Umbilical cord (tissue), 2 donors: ENCODE data around the gene PSG5. TPM values are rescaled to one million over a fixed set of nuclear protein-coding genes. Genes with fewer than 3 reads are reported as not detected.
"Not testable (repeated sequence)": the region's sequence is repeated elsewhere in the genome, so short reads cannot be mapped to it uniquely, and the experiment has no call there.

ENCODE experiments used
- DNase-seq: peaks from one replicate; pipeline ENCODE4 v3.0.0-alpha.2; 2015; ENCODE audit warnings: low spot score
- total RNA-seq: library from RNA; depleted of rRNA; stranded (reverse); fragments of >200 nt; gene quantifications from one replicate; pipeline ENCODE4 v1.2.3, GENCODE V29; 2014; ENCODE audit warnings: low replicate concordance; ENCODE audit not compliant: insufficient read depth

Gene PSG5
- 18.8 TPM for total RNA-seq

DNA sequence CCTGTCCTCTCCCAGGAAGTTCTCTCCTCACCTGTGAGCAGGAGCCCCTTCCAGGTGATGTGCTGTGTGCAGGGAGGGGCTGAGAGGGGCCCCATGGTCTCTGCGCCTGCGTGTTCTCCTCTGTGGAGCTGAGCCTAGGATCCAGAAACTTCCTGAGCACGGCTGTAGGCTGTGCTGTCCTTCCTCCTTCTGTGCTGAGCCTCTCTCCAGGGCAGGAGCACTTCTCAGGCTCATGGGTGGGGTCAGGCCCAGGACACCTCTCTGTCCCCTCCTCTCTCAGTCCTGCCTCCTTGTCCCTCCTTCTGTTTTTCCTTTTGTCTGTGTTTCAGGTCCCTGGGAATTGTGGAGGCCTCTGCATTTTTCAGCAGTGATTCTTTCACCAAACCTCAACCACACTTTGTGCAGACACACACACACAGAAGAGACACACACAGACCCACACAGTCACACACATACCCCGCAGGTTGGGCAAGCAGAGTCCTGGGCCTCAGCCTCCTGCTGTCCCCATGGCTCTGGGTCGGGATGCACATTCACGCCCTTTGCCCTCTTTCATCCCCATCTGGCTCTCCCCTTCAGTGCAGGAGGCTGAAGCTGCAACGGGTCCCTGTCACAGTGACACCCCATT is at the start of gene PSG5:
PSG5 (minus strand) TSS at position 226 of the 625 bp plus-strand sequence; CDS start at position 95, 131 bp downstream.
- DNase-seq = not testable (repeated sequence)

DNA sequence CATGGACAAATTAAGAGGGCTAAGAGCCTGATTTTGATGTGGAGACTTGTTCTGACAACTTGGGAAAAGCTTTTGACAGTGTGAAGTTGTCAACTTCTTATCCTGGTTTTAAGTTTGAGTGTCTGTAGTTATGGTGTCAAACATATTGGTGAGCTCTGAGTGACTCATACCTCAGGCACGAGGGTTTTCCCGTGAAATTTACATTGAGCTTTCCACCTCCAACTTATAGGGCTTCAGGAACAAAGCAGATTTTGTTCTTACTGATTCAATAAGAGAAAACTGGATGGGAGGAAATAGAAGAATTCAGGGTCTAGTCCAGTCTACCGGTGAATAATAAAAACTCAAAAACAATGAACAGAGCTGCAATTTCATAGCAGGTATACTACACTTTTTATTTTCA is 49.4 kb upstream of the PSG5 start:
- not testable (repeated sequence) for DNase-seq

DNA sequence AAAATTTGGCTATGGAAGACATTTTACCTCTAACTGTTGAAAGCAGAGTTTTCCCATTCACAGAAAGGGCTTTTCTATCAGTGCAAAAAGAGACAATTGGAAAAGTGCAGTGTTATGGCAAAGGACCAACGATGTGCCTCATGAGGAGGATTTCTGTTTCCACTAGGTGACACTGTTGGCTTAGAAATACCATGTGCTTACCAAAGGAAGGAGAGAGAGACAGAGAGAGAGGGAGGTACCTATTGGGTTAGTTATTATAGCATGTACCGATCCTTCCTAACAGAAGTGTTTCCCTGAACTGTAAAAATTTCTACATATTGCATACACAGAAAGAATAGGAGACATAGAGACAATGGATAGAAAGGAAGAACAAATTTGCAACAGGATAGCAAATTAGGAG is 43.0 kb upstream of the PSG5 start:
- no peak for DNase-seq

DNA sequence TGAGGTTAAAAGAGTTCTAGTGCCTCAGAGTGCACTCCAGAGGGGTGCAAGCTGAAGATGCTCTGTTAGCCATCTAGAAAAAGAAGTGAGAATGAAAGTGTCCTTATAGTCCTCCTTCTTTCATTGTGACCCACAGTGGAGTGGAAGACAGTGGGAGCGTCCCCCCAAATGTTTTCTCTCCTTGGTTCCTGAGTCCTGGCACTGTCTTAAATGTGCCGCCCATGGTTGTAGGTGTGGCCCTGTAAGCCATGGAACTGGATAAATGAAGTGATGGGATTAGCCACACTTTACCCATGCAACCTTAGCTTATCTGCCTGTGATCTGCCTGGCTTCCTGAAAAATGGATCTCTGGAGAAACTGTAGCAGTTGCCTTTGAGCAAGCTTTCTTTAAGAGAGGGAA is 42.4 kb upstream of the PSG5 start:
- DNase-seq = not testable (repeated sequence)

DNA sequence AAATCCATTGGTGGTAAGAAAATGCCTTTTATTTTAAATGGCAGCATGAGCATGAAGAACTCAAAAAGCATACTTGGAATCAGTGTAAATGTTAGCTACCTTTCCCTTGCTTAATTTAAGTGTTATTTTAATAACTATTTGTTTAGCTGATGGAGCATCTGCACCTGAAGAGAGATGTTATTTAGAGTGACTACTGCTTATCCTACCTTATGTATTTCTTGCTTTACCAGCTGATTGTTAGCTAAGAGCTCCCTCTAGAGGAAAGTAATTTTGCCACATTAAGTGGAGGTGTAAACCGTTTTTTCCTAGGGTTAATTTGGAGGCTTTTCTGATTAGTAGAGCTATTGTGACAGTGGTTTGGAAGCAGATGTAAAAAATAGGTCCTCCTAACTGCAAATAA is 40.6 kb upstream of the PSG5 start:
- not testable (repeated sequence) for DNase-seq

DNA sequence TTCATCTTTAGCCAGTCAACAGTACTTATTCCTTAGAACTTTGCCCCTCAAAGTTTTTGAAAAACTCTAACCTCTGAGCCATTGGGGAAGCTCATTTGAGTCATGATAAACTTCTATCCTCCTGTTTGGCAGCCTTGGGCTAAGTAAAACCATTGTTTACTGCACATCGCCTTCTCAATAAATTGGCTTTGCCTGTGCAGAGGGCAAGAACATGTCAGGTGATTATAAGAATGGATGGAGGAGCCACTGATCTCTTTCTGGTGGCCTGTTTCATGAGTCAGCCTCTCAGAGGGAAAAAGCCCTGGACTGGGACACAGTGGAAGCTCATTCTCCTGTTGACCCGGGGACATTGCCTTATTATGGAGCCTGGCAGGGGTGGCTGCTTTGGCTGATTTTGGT is 38.5 kb upstream of the PSG5 start:
- no peak for DNase-seq

DNA sequence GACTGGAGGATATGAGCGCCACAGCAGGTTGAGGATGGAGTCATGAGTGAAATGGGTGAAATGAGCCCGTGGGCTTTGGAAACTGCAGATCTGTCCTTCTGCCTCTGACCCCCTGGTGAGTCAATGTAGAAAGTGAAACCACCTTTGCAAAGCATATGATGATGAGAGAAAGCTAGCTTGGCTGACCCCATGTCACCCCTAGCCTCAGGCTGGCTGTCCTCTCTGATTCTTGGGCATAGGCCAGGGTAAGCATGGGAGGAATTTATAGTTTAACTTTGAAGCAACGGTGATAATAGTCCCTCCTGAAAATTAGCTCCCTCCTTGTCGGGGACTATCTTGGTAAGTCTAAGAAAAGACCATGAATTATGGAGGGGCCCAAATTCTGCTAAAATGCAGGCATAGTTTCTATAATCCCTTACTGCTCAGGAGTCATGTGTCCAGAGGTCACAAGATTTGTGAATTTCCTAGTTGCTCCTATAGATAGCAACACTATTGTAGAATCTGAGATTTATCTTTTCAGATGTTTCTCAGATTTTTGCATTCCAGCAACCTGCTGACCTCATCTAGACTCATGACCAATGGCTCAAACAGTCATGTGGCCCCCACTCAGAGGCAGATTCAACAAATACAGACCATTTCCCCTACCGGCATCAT is 38.0 kb upstream of the PSG5 start:
- not testable (repeated sequence) for DNase-seq

DNA sequence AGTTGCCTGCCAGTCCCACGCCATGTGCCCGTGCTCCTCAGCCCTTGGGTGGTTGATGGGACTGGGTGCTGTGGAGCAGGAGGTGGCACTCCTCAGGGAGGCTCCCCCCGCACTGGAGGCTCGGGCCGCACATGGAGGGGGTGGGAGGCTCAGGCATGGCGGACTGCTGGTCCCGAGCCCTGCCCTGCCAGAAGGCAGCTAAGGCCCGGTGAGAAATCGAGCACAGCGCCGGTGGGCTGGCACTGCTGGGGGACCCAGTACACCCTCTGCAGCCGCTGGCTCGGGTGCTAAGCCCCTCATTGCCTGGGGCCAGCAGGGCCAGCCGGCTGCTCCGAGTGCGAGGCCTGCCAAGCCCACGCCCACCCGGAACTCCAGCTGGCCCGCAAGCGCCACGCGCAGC is 35.6 kb upstream of the PSG5 start:
- DNase-seq = not testable (repeated sequence)

DNA sequence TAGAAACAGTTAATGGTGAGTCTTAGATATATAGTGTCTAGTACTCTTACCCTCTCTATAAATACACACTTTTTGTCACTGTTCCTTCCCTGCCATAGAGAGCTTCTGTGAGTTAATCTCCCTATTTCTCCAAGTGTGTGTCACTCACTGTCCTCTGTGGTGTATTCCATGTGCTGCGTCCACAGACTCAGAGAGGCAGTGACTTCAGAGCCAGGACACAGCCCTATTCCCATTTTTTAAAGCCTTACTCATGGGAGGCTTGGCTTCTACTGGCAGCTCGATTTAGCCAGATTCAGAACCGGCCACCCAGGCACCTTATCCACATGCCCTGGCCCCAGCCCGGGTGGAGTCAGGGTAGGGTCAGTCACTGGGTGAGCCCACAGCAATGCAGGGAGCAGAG is 32.8 kb upstream of the PSG5 start:
- DNase-seq = not testable (repeated sequence)

DNA sequence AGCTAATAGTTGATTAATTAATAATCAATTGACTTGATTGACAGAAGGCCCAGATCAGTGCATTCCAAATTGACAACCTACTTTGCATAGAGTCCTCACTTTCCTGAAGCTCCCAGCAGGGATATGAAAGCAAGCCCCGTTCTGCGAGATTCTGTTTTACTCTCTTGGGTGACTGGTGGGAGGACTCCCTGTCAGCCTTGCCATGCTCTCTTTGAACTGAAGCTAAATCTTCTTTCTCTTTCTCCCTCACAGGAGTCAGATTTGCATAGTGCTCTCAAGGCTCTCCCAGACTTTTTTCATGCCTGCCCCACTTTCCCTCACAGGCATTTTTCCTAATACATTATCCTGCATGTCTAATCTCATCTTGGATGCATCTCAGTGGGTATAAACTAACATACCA is 29.5 kb upstream of the PSG5 start:
- not testable (repeated sequence) for DNase-seq

DNA sequence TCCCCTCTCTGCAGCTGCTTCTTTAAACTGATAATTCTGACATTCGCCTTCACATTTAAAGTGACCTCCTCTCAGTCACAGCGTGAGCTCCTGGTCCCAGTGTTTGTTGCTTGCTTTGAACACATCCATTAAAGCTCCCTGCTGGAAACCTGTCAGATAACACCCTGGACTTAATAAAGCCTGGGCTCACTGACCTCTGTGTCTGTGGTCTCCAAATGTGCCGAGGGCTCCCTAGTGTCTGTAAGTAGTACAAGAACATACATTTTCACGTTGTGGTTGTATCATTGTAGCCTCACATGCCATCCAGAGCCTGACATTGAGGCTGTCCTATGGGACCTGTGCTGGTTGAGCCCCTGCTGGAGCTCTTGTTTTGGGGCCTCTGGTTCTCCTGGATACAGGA is 21.7 kb upstream of the PSG5 start:
- no peak for DNase-seq

DNA sequence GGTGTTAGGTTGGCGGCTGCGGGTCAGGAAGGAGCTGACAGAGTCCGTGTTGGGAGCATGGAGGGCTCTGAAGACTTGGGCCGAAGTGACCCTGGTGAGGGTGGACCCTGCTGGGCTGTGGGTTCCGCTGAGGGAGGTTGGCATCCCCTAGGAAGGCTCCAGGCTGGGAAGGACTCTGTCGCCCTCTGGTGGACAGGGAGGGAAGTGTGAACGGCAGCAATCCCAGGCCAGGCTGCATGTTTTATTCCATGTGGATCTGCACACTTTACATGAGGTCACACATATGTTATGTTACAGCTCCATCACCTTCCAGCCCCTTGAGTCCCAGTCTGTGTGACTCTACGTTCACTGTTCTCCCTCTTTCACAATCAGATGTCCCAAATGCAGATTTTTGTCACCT is 20.8 kb upstream of the PSG5 start:
- not testable (repeated sequence) for DNase-seq

DNA sequence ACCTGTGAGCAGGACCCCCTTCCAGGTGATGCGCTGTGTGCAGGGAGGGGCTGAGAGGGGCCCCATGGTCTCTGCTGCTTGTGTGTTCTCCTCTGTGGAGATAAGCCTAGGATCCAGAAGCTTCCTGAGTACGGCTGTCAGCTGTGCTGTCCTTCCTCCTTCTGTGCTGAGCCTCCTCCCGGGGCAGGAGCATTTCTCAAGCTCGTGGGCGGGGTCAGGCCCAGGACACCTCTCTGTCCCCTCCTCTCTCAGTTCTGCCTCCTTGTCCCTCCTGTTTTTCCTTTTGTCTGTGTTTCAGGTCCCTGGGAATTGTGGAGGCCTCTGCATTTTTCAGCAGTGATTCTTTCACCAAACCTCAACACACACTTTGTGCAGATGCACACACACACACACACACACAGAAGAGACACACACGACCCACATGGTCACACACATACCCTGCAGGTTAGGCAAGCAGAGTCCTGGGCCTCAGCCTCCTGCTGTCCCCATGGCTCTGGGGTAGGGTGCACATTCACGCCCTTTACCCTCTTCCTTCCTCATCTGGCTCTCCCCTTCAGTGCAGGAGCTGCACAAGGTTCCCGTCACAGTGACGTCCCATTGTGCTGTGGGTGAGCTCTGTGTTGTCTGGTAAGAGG is 19.3 kb upstream of the PSG5 start, which contains the start of gene PSG4:
PSG4 (minus strand) TSS at position 168 of the 635 bp plus-strand sequence; CDS start at position 66, 102 bp downstream.
- not testable (repeated sequence) for DNase-seq

DNA sequence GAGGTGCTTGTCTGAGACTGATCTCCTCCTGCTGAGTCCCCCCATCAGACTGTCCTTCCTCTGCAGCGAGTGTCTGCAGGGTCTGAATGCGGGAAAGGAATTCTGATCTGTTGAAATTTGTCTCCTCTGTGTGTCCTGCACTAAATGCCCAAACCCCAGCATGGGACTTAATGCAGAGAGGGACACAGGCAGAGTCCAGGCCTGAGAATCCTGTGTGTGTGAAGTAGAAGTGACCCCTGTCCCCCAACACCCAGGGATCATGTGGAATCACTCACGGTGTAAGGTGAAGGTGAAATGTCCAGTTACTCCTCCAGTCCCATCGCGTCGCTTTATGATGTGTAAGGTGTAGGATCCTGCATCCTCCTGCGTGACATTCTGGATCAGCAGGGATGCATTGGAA is 17.3 kb upstream of the PSG5 start:
- DNase-seq = not testable (repeated sequence)

DNA sequence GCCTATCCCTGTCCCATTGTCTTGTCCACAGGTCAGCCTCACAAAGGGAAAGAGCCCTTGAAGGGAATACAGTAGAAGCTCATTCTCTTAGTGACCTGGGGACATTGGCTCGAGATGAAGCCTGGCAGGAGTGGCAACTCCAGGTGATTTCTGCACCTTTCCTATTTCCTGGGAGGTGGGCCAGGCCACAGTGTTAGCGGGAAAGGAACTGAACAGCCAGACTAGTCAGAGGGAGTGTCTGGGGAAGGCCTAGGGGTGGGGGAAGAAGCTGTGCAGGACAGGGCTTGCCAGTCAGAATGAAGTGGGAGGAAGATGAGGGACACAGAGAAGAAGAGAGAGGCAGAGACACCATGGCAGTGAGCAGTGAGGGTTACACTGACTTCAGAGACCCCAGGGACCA is 15.6 kb upstream of the PSG5 start:
- DNase-seq = not testable (repeated sequence)

DNA sequence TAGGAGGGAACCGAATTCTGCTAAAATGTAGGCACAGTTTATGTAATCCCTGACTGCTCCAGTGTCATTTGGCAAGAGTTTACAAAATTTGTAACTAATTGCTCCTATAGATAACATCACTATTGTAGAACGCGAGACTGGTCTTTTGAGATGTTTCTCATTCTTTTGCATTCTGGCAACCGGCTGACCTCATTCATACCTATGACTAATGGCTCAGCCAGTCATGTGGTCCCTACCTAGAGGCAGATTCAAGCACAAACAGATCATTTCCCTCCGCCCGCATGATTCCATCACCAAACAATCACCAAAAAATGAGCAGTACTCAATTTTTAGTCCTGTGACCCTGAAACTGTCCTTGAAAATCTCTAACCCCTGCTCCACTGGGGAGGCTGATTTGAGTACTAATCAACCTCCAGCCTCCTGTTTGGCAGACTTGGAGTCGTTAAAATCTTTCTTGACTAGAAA is 15.0 kb upstream of the PSG5 start:
- peak; percentile 28 for DNase-seq

DNA sequence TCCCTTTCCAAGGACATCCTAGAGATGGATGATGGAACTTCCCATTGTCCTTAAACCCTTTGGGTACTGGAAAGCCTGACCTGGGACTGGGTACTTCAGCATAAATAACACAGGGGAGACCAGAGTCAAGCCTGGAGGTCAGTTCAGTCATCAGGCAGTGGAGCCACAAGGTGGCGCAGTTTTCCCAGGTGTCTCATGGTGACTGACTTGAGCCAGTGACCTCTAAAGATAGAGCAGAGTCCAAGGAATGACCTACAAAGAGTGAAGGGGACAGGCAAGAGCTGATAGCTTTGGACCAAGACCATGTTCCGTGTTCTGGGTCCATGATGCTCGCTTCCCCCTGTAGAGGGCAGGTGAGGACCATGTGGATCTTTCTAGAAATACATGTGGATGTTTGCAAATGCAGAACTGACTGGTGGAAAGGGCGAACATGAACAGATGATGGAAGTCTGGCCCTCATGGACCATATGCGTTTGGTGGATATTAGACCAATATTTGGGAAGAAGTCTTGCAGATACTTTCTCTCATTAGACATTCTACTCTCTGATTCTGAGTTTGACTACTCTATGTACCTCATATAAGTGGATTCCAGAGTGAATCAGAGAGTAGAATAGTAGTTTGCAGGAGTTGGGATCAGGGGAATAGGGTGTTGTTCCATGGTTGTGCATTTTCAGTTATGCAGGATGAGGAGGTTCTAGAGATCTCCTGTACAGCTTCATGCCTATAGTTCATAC is 12.5 kb upstream of the PSG5 start:
- DNase-seq = not testable (repeated sequence)

DNA sequence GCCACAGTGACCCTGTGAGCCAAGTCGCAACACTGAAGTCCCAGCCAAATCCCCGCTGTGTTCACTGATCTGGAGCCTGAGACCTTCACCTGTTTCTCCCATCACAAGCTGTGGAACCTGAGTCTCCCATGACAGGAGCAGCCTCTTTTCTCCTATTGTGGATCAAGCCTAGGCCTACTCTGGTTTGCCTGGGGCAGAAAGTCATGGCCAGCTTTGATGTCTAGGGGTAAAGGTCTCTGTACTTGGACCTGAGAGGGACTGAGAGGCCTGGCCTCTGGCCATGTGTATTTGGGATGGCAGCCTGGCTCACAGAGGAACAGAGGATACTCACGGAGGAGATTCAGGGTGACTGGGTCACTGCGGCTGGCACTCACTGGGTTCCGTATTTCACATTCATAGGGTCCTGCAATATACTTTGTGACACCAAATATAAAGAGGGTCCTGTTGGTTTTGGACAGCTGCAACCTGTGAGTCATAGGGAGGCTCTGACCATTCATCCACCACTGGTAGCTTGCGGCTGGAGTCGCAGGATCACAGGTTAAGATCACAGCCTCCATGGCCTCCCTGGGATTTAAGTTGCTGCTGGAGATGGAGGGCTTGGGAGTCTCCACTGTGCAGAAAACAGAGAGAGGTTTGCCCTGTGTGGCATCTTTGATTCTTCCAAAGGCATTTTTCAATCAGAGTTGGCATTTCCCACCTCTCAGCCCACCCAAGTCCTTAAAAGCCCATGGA is 11.5 kb upstream of the PSG5 start:
- DNase-seq = not testable (repeated sequence)

DNA sequence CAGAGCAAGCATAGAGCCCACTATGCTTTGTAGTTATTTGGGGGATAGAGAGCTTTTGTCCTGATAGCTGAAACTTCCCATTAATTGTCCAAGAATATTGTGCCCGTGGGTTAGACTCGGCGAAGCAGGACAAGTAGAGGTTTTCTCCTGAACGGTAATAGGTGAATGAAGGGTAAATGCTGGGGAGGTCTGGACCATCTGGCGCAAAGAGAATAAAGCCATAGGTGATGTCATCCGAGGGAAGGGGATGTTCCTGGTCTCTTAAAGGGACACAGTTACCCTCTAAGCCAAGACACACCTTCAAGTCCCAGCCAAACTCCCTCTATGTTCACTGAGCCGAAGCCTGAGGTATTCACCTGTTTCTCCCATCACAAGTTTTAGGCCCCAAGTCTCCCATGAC is 8.1 kb upstream of the PSG5 start:
- DNase-seq = not testable (repeated sequence)

DNA sequence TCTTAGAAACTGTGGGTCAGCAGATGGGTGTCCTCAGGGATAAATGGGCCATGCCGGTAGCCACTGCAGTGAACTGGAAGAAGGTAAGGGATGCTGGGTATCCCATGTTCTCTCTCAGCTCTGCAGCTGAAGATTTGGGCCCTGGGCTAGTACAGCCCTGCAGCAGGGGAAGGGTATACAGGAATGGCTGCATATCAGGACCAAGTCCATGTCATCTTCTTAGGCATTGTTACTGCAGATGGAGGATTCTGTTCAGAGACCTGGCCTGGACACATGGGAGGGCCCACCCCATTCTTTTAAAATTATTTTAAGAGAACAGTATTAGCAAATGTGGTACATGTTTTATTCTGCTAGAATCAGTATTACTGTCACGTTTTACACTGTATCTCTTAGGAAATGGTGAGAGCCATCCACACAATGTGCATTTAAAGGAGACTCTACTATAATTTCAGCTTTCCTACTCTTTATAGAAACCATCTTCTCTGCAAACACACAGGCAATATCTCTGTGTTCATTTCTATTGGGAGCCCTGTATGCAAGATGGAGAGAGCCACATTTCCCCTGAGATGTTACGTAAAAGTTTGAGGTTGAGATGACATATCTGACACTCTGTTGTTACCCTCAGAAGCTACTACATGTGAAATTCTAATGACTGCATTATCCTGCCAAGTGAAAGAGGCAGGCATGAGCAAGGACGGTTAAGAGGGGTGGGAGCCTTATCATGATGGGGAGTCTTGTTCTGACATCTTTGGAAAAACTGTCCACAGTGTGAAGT is 6.2 kb upstream of the PSG5 start:
- DNase-seq = not testable (repeated sequence)
